Stimulated activated CD4-positive, alpha-beta T cell treated with anti-CD3 and anti-CD28 coated beads, Interleukin-4, amount 100 ng/mL, for 24 hours (primary cell): ENCODE measurements around the gene TBC1D30.

Experiments used
- DNase-seq: peaks from one replicate; pipeline ENCODE4 v3.0.0-alpha.2; 2020

Gene TBC1D30

GRCh38 chr12:64864319-64864718 is 39.9 kb downstream of the TBC1D30 start:
- no peak for DNase-seq

- DNase-seq = no peak
Observed at GRCh38 chr12:64875186-64875585, 50.7 kb downstream of the TBC1D30 start.

- DNase-seq = no peak
Observed at GRCh38 chr12:64876388-64877071, 52.1 kb downstream of the TBC1D30 start.

GRCh38 chr12:64877363-64878004 is 53.0 kb downstream of the TBC1D30 start:
- no peak for DNase-seq

- DNase-seq = no peak
Observed at GRCh38 chr12:64882687-64883086, 58.2 kb downstream of the TBC1D30 start.

- no peak for DNase-seq
Observed at GRCh38 chr12:64883264-64884163, 59.1 kb downstream of the TBC1D30 start.

GRCh38 chr12:64884164-64884542 is 59.7 kb downstream of the TBC1D30 start:
- DNase-seq = no peak

GRCh38 chr12:64884728-64885127 is 60.3 kb downstream of the TBC1D30 start:
- no peak for DNase-seq

GRCh38 chr12:64889434-64890216 is 65.2 kb downstream of the TBC1D30 start:
- no peak for DNase-seq

- DNase-seq = no peak
Observed at GRCh38 chr12:64890873-64891468, 66.5 kb downstream of the TBC1D30 start.

GRCh38 chr12:64891629-64892028 is 67.2 kb downstream of the TBC1D30 start:
- DNase-seq = no peak

GRCh38 chr12:64892561-64892960 is 68.1 kb downstream of the TBC1D30 start:
- DNase-seq = no peak

- no peak for DNase-seq
Observed at GRCh38 chr12:64893961-64894360, 69.5 kb downstream of the TBC1D30 start.

GRCh38 chr12:64894827-64895475 is 70.5 kb downstream of the TBC1D30 start:
- DNase-seq = no peak

- no peak for DNase-seq
Observed at GRCh38 chr12:64895526-64895925, 71.1 kb downstream of the TBC1D30 start.

GRCh38 chr12:64900540-64900939 is 76.1 kb downstream of the TBC1D30 start:
- no peak for DNase-seq

- DNase-seq = no peak
Observed at GRCh38 chr12:64903479-64904152, 79.2 kb downstream of the TBC1D30 start.

GRCh38 chr12:64907097-64907496 is 82.7 kb downstream of the TBC1D30 start:
- no peak for DNase-seq

GRCh38 chr12:64909124-64909523 is 84.7 kb downstream of the TBC1D30 start:
- DNase-seq = no peak

GRCh38 chr12:64911081-64911480 is 86.6 kb downstream of the TBC1D30 start:
- DNase-seq = no peak

- no peak for DNase-seq
Observed at GRCh38 chr12:64911912-64912311, 87.5 kb downstream of the TBC1D30 start.
